NCI-H524 treated with DMSO at 0.1 percent for 48 hours (cell line): ENCODE results near the gene OLFML3.
A peak's percentile ranks its signal among the peaks of the same experiment; 100 is the strongest.
"Not testable (repeated sequence)": the region's sequence is repeated elsewhere in the genome, so short reads cannot be mapped to it uniquely, and the experiment has no call there.

Source experiments
- DNase-seq: peaks from one replicate; lab custom pipeline; 2025; lab: John Stamatoyannopoulos, UW

OLFML3 gene, protein sequence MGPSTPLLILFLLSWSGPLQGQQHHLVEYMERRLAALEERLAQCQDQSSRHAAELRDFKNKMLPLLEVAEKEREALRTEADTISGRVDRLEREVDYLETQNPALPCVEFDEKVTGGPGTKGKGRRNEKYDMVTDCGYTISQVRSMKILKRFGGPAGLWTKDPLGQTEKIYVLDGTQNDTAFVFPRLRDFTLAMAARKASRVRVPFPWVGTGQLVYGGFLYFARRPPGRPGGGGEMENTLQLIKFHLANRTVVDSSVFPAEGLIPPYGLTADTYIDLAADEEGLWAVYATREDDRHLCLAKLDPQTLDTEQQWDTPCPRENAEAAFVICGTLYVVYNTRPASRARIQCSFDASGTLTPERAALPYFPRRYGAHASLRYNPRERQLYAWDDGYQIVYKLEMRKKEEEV

GRCh38 chr1:113978863-113979702, at the start of gene OLFML3:
TSS of gene OLFML3 (plus strand) at chr1:113979474. CDS start at chr1:113979517, 43 bp downstream.
- DNase-seq, result no peak

DNA sequence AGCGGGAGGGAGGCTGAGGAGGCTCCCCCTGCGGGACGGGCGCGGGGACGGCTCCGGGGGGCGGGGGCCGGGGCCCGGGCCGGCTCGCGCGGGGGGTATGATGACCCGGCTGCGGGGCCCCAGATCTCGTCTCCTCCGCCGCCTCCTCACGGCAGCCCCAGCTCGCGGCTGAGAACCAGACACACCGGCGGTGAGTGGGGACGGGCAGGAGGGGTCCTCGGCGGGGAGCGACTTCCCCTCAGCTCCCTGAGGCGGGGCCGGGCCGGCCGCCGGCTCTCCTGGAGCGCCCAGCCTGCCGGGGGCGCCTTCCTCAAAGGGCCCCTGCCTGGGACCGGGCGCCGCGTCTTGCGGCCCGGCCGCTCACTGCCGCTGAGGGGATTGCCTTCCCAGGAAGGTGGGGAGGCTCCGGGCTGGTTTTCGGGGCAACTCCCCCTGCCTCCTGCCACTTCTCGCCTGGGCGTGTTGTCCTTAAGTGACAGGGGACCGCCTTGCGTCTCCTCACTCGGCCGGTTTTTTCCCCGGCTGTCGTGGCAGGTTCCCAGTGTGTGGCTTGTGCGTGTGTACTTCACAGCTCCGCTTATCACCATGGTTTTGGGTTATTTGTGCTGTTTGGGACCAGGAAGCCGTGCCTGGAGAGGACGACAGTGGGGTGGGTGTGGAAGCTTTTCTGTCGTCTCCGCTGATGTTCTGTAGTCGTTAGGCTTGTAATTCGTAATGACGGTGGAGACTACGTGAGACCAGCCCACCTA, 49.4 kb upstream of the OLFML3 start:
- DNase-seq, result no peak

DNA sequence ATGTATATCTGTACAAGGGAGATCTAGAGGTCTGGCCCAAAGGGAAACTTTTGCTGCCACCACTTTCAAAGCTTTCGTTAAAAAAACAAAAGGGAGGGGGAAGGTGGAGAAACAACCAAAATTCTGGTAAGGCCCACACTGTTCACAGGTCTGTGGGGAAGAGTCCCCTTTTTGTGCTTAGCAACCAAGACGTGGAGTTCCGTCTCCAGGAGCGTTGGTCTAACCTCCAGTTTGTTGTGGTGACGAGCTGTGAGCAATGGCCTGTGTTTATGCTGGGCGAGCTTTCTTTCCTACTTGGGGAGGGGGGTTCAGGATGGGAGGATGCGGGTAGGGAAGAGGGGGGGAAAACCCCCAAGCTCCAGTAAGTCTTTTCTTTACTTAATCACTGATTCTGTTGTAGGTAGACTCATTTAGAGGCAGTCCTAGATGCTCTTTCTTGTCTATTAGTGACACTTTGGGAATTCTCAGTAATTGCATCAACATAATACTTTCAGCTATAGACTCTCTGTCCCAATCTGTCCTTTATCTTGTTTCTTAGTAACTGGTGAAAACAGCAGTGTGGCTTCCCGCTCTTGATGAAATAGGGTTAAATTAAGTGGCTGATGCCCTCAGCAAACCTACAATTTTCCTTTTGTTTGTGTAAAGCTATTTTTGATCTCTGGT, 48.6 kb upstream of the OLFML3 start:
- DNase-seq, result no peak

GRCh38 chr1:113931451-113931851, 47.8 kb upstream of the OLFML3 start:
- DNase-seq, result no peak

- no peak for DNase-seq
Observed at GRCh38 chr1:113934006-113934405, 45.3 kb upstream of the OLFML3 start.

DNA sequence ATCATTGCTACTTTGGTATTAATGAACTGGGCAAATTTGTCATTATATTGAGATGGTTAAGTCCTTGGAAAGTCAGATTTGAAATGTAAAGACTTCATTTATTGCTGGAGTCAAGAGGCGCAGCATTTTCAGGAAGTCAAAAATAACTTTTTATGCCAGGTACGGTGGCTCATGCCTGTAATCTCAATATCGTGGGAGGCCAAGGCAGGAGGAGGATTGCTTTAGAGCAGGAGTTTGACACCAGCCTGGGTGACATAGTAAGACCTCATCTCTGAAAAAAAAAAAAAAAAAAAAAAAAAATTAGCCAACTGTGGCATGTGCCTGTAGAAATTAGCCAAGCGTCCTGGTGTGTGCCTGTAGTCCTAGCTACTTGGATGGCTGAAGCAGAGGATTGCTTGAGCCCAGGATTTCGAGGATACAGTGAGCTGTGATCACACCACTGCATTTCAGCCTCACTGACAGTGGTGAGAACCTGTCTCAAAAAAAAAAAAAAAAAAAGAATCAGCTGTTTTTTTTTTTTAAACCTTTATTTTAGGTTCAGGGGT, 44.7 kb upstream of the OLFML3 start:
- DNase-seq, result no peak

- no peak for DNase-seq
Observed at GRCh38 chr1:113935176-113935575, 44.1 kb upstream of the OLFML3 start.

GRCh38 chr1:113935970-113936369, 43.3 kb upstream of the OLFML3 start:
- no peak for DNase-seq

- DNase-seq, result no peak
Observed at GRCh38 chr1:113937146-113937545, 42.1 kb upstream of the OLFML3 start.

- DNase-seq, result no peak
Observed at GRCh38 chr1:113938192-113938591, 41.1 kb upstream of the OLFML3 start.

GRCh38 chr1:113940365-113941244, 38.7 kb upstream of the OLFML3 start:
- no peak for DNase-seq

- DNase-seq, result no peak
Observed at GRCh38 chr1:113941245-113941559, 38.1 kb upstream of the OLFML3 start.

GRCh38 chr1:113942527-113942926, 36.7 kb upstream of the OLFML3 start:
- DNase-seq, result no peak

- DNase-seq, result no peak
Observed at GRCh38 chr1:113943028-113943811, 36.1 kb upstream of the OLFML3 start.

GRCh38 chr1:113945329-113945728, 33.9 kb upstream of the OLFML3 start:
- DNase-seq, result no peak

DNA sequence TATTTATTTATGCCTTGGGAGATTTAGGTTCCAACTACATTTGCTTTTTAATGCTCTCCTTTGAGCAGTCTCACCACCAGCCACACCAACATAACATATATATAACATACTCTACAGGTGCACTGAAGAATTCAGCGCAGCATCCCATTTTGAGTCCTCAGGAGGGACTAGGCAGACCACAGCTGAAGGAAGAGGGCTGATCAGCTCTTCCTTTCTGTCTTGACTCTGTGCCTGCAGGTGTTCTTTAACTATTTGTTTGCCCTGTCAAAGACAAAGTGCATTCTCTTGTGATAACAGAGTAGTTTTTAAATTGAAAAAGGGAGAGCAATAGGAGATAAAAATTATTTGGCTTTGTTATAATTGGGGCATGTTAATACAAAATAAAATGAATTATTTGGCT, 33.2 kb upstream of the OLFML3 start:
- DNase-seq, result no peak

- peak; percentile 91 for DNase-seq
Observed at GRCh38 chr1:113946678-113947387, 32.4 kb upstream of the OLFML3 start.

GRCh38 chr1:113947388-113948107, 31.7 kb upstream of the OLFML3 start:
- DNase-seq, result no peak

DNA sequence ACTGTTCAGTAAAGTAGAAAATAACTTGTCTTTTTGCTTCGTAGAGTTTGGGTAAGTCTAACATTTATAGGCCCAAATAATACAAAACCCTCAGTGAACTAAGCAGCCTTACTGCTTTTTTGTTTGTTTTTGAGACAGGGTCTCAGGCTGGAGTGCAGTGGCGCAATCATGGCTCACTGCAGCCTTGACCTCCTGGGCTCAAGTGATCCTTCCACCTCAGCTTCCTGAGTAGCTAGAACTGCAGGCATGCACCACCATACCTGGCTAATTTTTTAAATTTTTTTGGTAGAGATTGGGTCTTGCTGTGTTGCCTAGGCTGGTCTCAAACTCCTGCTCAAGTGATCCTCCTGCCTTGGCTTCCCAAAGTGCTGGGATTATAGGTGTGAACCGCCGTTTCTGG, 31.1 kb upstream of the OLFML3 start:
- DNase-seq, result not testable (repeated sequence)
